ENCODE results near the gene EFR3B.

Gene EFR3B

GRCh38 chr2:25085761-25086560 is 44.1 kb downstream of the EFR3B start:
- Histone ChIP-seq H2AFZ (no peak overlapping the region), H3K27me3 (ENCODE audit: control insufficient read depth, insufficient read depth, low read length) (no peaks in the 10 kb centered on the region), H3K9ac (no peak overlapping the region), H3K27ac (no peak overlapping the region), H3K36me3 (ENCODE audit: control insufficient read depth, insufficient read depth, low read length) (no peaks in the 10 kb centered on the region), H3K4me1 (no peaks in the 10 kb centered on the region), H3K79me2 (no peaks in the 10 kb centered on the region), H3K4me3 (ENCODE audit: low read depth, low read length) (no peak overlapping the region), H3K9me3 (ENCODE audit: control insufficient read depth, low read length) (no peaks in the 10 kb centered on the region), H3K4me2 (ENCODE audit: low read length) (no peak overlapping the region)
- no peak for TF ChIP-seq CTCF (IDR thresholded peaks at IDR 0.05)

- H2AFZ ChIP-seq: no peak overlapping the region
- H3K4me1 ChIP-seq: no peaks in the 10 kb centered on the region
- TF ChIP-seq CTCF (IDR thresholded peaks at IDR 0.05): no peak
- H3K79me2 ChIP-seq: no peaks in the 10 kb centered on the region
- no peaks in the 10 kb centered on the region for H3K9me3 ChIP-seq (ENCODE audit: control insufficient read depth, low read length)
- H3K36me3 ChIP-seq (ENCODE audit: control insufficient read depth, insufficient read depth, low read length): no peaks in the 10 kb centered on the region
- no peak overlapping the region for H3K4me3 ChIP-seq (ENCODE audit: low read depth, low read length)
- no peak overlapping the region for H3K9ac ChIP-seq
- no peak overlapping the region for H3K4me2 ChIP-seq (ENCODE audit: low read length)
- H3K27ac ChIP-seq: no peak overlapping the region
- H3K27me3 ChIP-seq (ENCODE audit: control insufficient read depth, insufficient read depth, low read length): no peaks in the 10 kb centered on the region
Observed at GRCh38 chr2:25088817-25089516, 47.1 kb downstream of the EFR3B start.

DNA sequence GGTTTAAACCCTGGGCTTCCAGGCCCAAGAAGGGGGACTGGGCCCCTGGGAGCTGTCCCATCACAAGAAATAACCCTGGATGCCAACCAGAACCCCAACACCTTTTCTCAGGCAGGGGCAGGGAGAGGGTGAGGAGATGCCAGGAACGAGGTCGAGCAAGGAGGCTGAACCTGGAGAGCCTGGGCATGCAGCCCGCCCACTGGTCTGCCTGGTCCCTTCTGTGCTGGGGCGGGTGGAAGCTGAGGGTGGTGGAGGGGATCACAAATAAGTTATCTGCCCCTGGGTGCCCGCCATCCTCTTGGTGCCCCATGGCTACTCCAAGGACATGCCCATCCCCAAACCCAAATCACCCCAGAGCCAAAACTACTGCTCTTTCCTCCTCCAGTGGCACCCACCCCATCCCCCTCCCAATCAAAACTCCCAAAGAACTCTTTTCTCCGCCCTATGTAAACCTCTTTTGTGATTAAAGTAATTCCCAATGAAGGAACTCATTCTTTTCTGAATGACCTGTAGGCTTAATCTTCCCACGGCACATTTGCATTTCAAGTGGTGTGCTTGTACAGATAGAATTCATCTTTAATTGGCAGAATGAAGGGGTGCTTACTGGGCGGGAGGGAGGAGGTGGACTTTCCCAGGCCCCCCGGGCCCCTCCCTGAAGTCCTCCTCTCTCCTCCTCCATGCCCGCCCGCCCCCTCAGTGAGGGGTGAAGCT is 47.9 kb downstream of the EFR3B start:
- no peak overlapping the region for H2AFZ ChIP-seq
- H3K4me2 ChIP-seq (ENCODE audit: low read length): no peak overlapping the region
- H3K36me3 ChIP-seq (ENCODE audit: control insufficient read depth, insufficient read depth, low read length): no peaks in the 10 kb centered on the region
- no peaks in the 10 kb centered on the region for H3K27me3 ChIP-seq (ENCODE audit: control insufficient read depth, insufficient read depth, low read length)
- TF ChIP-seq CTCF (IDR thresholded peaks at IDR 0.05): no peak
- H3K9ac ChIP-seq: no peak overlapping the region
- no peak overlapping the region for H3K27ac ChIP-seq
- H3K79me2 ChIP-seq: no peaks in the 10 kb centered on the region
- H3K4me3 ChIP-seq (ENCODE audit: low read depth, low read length): no peak overlapping the region
- H3K4me1 ChIP-seq: no peaks in the 10 kb centered on the region
- H3K9me3 ChIP-seq (ENCODE audit: control insufficient read depth, low read length): no peaks in the 10 kb centered on the region

DNA sequence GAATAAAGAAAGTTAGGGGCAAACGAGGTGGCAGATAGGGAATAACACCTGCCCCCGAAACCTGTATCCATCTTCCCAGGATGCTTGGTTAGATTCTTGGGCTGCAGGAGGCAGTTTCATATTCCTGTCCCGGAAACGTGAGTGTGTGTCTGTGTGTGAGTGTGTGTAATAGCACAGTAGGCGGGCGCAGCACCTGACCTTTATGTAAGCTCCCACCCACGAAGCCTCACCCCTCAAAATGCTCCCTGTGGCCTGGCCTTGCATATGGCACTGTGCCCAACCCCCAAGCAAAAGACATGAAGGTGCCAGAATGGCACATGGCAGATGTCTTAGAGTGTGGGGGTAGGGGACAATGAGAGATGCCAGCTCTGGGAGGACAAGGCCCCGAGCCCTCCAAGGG is 48.9 kb downstream of the EFR3B start:
- H3K9ac ChIP-seq: no peak overlapping the region
- H3K4me1 ChIP-seq: no peaks in the 10 kb centered on the region
- no peaks in the 10 kb centered on the region for H3K9me3 ChIP-seq (ENCODE audit: control insufficient read depth, low read length)
- no peak overlapping the region for H3K4me3 ChIP-seq (ENCODE audit: low read depth, low read length)
- H3K4me2 ChIP-seq (ENCODE audit: low read length): no peak overlapping the region
- TF ChIP-seq CTCF (IDR thresholded peaks at IDR 0.05): no peak
- no peaks in the 10 kb centered on the region for H3K27me3 ChIP-seq (ENCODE audit: control insufficient read depth, insufficient read depth, low read length)
- no peaks in the 10 kb centered on the region for H3K36me3 ChIP-seq (ENCODE audit: control insufficient read depth, insufficient read depth, low read length)
- H2AFZ ChIP-seq: no peak overlapping the region
- no peaks in the 10 kb centered on the region for H3K79me2 ChIP-seq
- H3K27ac ChIP-seq: no peak overlapping the region

All from parathyroid adenoma (tissue), 2 donors.